ENCODE measurements around the gene CDC14A.

GRCh38 chr1:100448366-100448765, 96.1 kb downstream of the CDC14A start:
- no peak for TF ChIP-seq CREB1 (IDR thresholded peaks at IDR 0.05; ENCODE audit: low read depth)
- no peak for TF ChIP-seq TCF12 (IDR thresholded peaks at IDR 0.05; ENCODE audit: low read depth)
- no peak for TF ChIP-seq CEBPB (IDR thresholded peaks at IDR 0.05)
- no peak for TF ChIP-seq MAX (IDR thresholded peaks at IDR 0.05)
